SHP77 treated with DMSO at 0.1 percent for 48 hours (cell line): Measurements from ENCODE around the gene ARL4D.

Experiments used
- DNase-seq: peaks from one replicate; lab custom pipeline; 2025; lab: John Stamatoyannopoulos, UW

Gene ARL4D

DNA sequence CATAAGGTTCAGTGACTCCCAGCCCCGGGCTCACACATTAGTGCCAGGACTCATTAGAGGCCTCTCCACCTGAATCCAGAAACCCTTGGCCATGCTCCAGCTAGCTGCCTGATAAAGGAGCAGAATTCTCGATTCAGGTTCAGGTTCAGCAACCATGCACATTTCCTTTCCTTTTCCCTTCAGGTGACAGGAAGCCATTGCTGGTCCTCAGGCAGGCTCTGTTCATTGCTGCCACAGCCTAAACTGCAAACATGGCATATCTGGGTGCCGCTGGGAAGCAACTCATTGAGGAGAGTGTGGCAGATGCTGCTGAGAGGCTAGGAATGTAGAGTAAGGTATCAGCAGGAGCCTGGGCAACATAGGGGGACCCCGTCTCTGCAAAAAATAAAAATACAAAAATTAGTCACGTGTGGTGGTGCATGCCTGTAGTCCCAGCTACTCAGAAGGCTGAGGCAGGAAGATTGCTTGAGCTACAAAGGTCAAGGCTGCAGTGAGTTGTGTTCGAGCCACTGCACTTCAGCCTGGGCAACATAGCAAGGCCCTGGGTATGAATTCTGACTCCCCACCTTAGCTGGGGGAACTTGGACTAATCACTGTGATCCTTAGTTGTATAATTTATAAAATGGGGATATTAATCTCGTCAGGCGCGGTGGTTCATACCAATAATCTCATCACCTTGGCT is 28.7 kb downstream of the ARL4D start:
- no peak for DNase-seq

DNA sequence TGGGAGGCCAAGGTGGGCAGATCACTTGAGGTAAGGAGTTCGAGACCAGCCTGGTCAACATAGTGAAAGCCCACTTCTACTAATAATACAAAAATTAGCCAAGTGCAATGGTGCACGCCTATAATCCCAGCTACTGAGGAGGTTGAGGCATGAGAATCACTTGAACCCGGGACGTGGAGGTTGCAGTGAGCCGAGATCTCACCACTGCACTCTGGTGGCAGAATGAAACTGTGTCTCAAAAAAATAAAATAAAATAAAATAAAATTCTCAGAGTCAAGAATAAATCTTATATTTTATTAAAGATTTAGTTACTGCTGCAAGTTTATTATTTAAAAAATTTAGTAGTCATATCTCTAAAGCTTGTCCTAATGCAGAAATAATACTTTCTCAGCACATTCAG is 29.7 kb downstream of the ARL4D start:
- DNase-seq = no peak

DNA sequence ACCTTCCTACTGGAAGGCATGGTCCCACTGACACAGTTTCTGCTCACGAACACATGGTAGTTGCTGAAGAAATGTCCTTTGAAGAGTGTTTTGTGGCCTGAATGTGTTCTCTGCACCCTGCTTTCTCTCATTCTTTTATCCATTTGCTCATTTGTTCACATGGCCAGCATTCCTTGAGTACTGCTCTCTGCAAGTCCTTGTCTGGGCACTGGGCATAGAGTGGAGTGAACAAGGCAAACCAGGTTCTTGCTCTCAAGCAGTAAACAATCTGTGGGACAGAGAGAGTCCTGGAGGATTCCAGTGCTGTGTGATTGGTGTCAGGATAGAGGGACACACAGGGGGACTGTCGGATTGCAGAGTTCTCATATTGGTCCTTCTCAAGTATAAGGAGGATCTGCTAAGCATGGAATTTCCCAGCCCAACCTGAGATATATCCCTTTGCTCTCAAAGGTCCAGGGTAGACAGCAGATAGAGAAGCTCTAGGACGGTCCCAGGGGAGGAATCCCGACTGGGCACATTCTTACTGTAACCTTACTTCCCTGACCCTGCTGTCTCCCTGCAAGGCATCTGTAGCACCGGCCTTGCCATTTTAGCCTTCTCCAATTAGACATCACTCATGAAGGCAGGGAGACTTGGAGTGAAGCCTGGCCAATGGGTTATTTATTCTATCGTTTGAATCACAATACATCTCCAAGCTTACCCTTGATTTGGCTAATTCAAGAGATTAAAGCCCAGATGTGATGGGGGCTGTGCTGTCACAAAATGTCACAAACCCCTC is 32.3 kb downstream of the ARL4D start:
- no peak for DNase-seq

DNA sequence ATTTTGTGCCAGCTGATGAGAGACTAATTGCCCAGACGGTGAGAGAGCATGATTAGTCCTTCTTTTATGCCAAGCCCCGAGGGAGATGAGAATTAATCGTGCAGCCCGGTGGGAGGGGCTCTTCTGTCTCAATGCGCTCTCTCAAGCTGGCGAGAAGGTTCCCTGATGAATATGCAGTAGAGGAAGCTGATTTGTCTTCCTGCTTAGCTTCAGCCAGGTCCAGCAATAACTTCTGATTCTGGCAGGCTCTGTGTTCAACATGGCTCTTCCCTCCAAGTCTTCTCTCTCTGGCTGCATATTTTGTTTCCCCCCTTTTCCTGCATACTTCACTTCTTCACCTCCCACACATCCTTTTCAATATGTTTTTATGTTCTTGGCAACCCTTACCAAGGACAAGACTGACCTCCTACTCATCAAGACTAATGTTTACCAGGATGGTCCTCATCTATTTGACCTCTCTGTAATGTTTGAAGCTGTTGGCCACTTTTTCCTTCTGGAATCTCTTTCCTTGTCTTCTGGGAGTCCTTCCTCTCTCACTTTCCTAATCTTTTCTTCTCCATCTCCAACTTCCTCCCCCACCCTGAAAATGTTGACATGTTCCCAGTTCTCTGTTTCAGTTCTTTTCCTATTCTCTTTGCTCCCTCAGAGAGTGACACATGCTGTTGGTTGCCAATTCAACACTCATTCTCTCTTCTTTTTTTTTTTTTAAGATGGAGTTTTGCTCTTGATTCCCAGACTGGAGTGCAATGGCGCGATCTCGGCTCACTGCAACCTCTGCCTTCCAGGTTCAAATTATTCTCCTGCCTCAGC is 33.1 kb downstream of the ARL4D start:
- no peak for DNase-seq

DNA sequence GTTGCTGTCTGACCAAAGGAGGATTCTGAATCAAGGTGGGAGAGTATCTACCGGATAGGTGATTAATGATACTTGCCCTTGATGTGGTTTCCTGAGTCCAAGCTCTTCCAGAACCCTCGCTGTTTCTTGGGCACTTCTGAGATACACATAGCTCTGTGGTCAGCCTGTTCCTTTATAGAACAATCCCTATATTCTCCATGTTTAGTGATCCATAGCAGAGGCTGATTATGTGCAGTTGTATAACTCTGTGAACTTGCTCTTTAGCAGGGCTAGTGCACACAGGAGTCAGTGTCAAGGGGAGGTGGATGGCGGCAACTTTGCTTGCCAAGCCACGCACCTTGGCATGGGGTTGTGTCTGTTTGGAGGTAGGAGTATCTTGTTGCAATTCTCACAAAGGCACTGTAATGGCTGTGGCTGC is 36.1 kb downstream of the ARL4D start:
- DNase-seq = no peak

DNA sequence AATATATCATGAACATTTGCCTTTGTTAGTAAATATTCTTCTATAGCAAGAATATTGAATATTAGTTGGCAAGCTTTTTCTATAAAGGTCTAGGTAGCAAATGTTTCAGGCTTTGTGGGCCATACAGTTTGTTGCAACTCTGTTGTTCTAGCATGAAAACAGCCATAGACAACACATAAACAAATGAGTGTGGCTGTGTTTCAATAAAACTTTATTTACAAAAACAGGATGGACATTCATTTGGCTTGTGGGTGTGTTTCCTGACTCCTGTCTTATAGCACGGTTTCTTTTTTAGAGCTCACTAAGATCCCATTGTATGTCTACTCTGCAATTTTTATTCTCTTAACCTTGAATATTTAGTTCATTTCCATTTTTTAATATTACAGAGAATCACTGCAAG is 39.0 kb downstream of the ARL4D start:
- DNase-seq = no peak

DNA sequence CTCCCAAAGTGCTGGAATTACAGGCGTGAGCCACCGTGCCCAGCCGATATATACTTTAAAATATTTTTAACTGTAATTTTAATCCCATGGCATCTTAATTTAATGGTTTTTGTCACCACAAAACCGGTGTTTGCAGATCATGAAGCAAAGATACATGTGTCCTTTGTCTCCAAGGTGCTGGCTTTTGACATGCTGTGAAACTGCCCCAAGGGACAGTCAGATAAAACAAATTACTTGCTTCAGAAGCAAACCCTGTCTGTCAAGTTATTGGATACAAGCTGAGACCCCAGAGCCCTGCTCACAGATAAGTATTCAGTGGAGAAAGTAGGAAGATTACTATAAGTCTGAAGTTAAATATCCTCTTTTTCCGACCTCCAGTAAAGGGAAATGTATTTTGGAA is 39.8 kb downstream of the ARL4D start:
- DNase-seq = no peak

- no peak for DNase-seq
Measured at GRCh38 chr17:43439041-43439440, 40.2 kb downstream of the ARL4D start.

GRCh38 chr17:43442711-43443110 is 43.9 kb downstream of the ARL4D start:
- DNase-seq = no peak

DNA sequence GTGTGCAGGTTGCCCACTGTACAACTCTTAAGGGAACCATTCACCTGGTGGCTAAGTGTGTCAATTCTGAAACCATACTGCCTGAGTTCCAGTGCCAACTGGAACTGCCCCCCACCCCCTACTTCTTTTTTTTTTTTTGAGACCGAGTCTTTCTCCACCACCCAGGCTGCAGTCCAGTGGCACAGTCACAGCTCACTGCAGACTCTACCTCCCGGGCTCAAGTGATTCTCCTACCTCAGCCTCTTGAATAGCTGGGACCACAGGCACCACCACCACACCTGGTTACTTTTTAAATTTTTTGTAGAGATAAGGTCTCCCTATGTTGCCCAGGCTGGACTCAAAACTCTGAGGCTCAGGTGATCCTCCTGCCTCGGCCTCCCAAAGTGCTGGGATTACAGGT is 44.6 kb downstream of the ARL4D start:
- DNase-seq = no peak

GRCh38 chr17:43444223-43445008 is 45.6 kb downstream of the ARL4D start:
- DNase-seq = no peak

GRCh38 chr17:43445009-43445589 is 46.3 kb downstream of the ARL4D start:
- DNase-seq = no peak

DNA sequence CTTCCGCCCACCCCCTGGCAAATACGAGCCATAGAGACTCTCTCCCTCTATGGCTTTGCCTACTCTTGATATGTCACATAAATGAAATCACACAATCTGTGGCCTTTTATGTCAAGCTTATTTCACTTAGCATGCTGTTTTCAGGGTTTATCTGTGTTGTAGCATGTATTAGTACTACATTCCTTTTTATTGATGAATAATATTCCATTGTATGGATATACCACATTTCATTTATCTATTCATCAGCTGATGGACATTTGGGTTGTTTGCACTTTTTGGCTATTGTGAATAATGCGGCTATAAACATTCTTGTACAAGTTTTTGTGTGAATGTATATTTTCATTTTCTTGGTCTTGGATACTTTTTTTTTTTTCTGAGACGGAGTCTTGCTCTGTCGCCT is 48.0 kb downstream of the ARL4D start:
- DNase-seq = no peak

DNA sequence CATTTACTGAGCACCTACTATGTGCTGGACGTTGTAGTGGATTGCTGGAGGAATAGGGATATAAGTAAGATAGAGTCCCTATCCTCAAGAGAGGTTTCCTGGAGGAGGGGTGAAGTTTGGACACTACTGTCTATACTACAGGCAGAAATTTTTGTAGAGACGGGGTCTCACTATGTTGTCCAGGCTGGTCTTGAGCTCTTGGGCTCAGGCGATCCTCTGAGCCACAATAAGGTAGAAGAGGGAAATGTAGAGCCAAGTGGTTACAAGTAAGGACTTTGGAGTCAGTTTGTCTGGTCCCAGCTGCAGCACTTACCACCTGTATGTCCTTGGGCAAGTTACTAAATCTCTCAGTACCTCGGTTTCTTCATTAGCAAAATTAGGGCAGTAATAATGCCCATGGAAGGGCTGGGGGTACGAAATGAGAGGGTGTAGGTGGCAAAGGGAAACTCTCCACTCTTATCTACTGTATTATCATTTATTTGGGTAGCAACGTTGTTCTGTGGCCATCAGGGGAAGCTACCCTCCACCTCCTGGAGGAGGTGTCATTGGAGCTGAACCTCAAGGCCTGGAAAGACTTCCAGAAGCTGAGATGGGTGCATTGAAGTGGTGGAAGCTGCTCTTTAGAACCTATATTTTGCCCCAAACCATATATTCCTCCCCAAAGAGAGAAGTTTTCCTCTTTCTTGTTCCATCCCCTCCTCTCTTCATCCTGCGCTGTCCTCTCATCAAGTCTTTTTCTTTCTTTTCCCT is 50.1 kb downstream of the ARL4D start:
- no peak for DNase-seq

GRCh38 chr17:43449470-43450248 is 50.9 kb downstream of the ARL4D start:
- DNase-seq = no peak
